H9 (cell line): ENCODE results near the gene RFX1. TPM values are rescaled to one million over a fixed set of nuclear protein-coding genes. Genes with fewer than 3 reads are reported as not detected.

Experiments used
- DNase-seq: peaks from one replicate; pipeline ENCODE4 v3.0.0-alpha.2; 2017
- H2AFZ ChIP-seq: one replicate; pipeline ENCODE4 v1.6.1; 2013; ENCODE audit warnings: mild to moderate bottlenecking, low read length, control low read depth, moderate library complexity
- H2AK5ac ChIP-seq: 2 replicates; pipeline ENCODE4 v1.6.1; 2013; ENCODE audit warnings: low read length, control low read depth, mixed read lengths; ENCODE audit not compliant: insufficient read length
- H2BK120ac ChIP-seq: one replicate; pipeline ENCODE4 v1.6.1; 2013; ENCODE audit warnings: low read depth, mild to moderate bottlenecking, low read length, control low read depth, inconsistent platforms; ENCODE audit not compliant: poor library complexity, severe bottlenecking
- H2BK12ac ChIP-seq: 2 replicates; pipeline ENCODE4 v1.6.1; 2013; ENCODE audit warnings: low read length, control low read depth, mixed read lengths, low read depth; ENCODE audit not compliant: insufficient read length
- H2BK15ac ChIP-seq: 2 replicates; pipeline ENCODE4 v1.6.1; 2013; ENCODE audit warnings: low read depth, low read length, control low read depth
- H2BK20ac ChIP-seq: one replicate; pipeline ENCODE4 v1.6.1; 2013; ENCODE audit warnings: low read depth, mild to moderate bottlenecking, low read length, control low read depth, inconsistent platforms; ENCODE audit not compliant: poor library complexity, severe bottlenecking
- H2BK5ac ChIP-seq: 2 replicates; pipeline ENCODE4 v1.6.1; 2013; ENCODE audit warnings: low read length, control low read depth, mixed read lengths; ENCODE audit not compliant: insufficient read length
- H3K14ac ChIP-seq: 2 replicates; pipeline ENCODE4 v1.6.1; 2013; ENCODE audit warnings: low read length, control low read depth; ENCODE audit not compliant: insufficient read depth
- H3K18ac ChIP-seq: 2 replicates; pipeline ENCODE4 v1.6.1; 2013; ENCODE audit warnings: low read depth, mild to moderate bottlenecking, mixed read lengths, low read length, control low read depth; ENCODE audit not compliant: insufficient read length
- H3K23ac ChIP-seq: 2 replicates; pipeline ENCODE4 v1.6.1; 2013; ENCODE audit warnings: low read length, control low read depth, mixed read lengths, low read depth; ENCODE audit not compliant: insufficient read length
- H3K23me2 ChIP-seq: 2 replicates; pipeline ENCODE4 v1.6.1; 2013; ENCODE audit warnings: low read depth, mild to moderate bottlenecking, mixed read lengths, low read length, control low read depth; ENCODE audit not compliant: insufficient read length, poor library complexity, severe bottlenecking
- H3K27ac ChIP-seq: 2 replicates; pipeline ENCODE4 v1.5.1; 2013; ENCODE audit warnings: low read length, control low read depth, mixed read lengths, low read depth; ENCODE audit not compliant: insufficient read length
- H3K27me3 ChIP-seq: 2 replicates; pipeline ENCODE4 v1.6.1; 2013; ENCODE audit warnings: low read length, control low read depth, inconsistent platforms; ENCODE audit not compliant: insufficient read depth
- H3K4ac ChIP-seq: 2 replicates; pipeline ENCODE4 v1.6.1; 2013; ENCODE audit warnings: low read depth, mild to moderate bottlenecking, control low read depth, inconsistent platforms, low read length, moderate library complexity
- H3K4me1 ChIP-seq: 2 replicates; pipeline ENCODE4 v1.6.1; 2013; ENCODE audit warnings: low read length, control low read depth, inconsistent platforms; ENCODE audit not compliant: insufficient read depth
- H3K4me2 ChIP-seq: 2 replicates; pipeline ENCODE4 v1.6.1; 2013; ENCODE audit warnings: low read length, control low read depth, mixed read lengths; ENCODE audit not compliant: insufficient read length, insufficient read depth
- H3K56ac ChIP-seq: 2 replicates; pipeline ENCODE4 v1.6.1; 2013; ENCODE audit warnings: low read depth, mild to moderate bottlenecking, mixed read lengths, low read length, control low read depth; ENCODE audit not compliant: insufficient read length
- H3K79me1 ChIP-seq: 2 replicates; pipeline ENCODE4 v1.6.1; 2013; ENCODE audit warnings: low read depth, mild to moderate bottlenecking, moderate library complexity, low read length, control low read depth, inconsistent platforms; ENCODE audit not compliant: insufficient read depth, poor library complexity, severe bottlenecking
- H3K79me2 ChIP-seq: 2 replicates; pipeline ENCODE4 v1.6.1; 2013; ENCODE audit warnings: low read length, control low read depth, inconsistent platforms; ENCODE audit not compliant: insufficient read depth
- H3K9ac ChIP-seq: 2 replicates; pipeline ENCODE4 v1.6.1; 2013; ENCODE audit warnings: low read length, control low read depth, mixed read lengths; ENCODE audit not compliant: insufficient read length; ENCODE audit errors: extremely low read depth
- H3K9me3 ChIP-seq: one replicate; pipeline ENCODE4 v1.6.1; 2013; ENCODE audit warnings: low read depth, low read length, inconsistent platforms; ENCODE audit not compliant: control insufficient read depth
- H3T11ph ChIP-seq: one replicate; pipeline ENCODE4 v1.6.1; 2013; ENCODE audit warnings: mild to moderate bottlenecking, low read length, control low read depth, inconsistent platforms
- H4K20me1 ChIP-seq: one replicate; pipeline ENCODE4 v1.6.1; 2013; ENCODE audit not compliant: control insufficient read depth, insufficient read length, insufficient read depth
- H4K5ac ChIP-seq: 2 replicates; pipeline ENCODE4 v1.6.1; 2013; ENCODE audit warnings: low read depth, mild to moderate bottlenecking, mixed read lengths, low read length, control low read depth; ENCODE audit not compliant: insufficient read length
- H4K8ac ChIP-seq: replicated peaks from 2 replicates; pipeline ENCODE4 v1.6.1; 2013; ENCODE audit warnings: low read length, control low read depth, mixed read lengths, low read depth; ENCODE audit not compliant: insufficient read length
- H4K91ac ChIP-seq: 2 replicates; pipeline ENCODE4 v1.6.1; 2013; ENCODE audit warnings: low read depth, mild to moderate bottlenecking, moderate library complexity, mixed read lengths, low read length, control low read depth; ENCODE audit not compliant: insufficient read length
- H3K27ac Mint-ChIP-seq, 3 experiments: 2 replicates in 2 of 3; 3 replicates in 1 of 3; pipeline ENCODE4 v1.8.0; 2020 to 2021; ENCODE audit warnings: mixed read lengths in 3 of 3, mild to moderate bottlenecking in 1 of 3, moderate library complexity in 1 of 3
- H3K27me3 Mint-ChIP-seq: 2 replicates; pipeline ENCODE4 v1.8.0; 2021; ENCODE audit warnings: low read depth, mild to moderate bottlenecking, moderate library complexity, mixed read lengths
- H3K36me3 Mint-ChIP-seq, 3 experiments: 2 replicates in 2 of 3; 3 replicates in 1 of 3; pipeline ENCODE4 v1.8.0; 2020 to 2021; ENCODE audit warnings: low read depth in 3 of 3, mixed read lengths in 3 of 3; ENCODE audit not compliant: insufficient read depth in 1 of 3
- H3K4me1 Mint-ChIP-seq, 2 experiments: 2 replicates each; pipeline ENCODE4 v1.8.0; 2020; ENCODE audit warnings: mixed read lengths in 2 of 2
- H3K4me3 Mint-ChIP-seq, 2 experiments: 2 replicates in 1 of 2; 3 replicates in 1 of 2; pipeline ENCODE4 v1.8.0; 2020 to 2021; ENCODE audit warnings: mild to moderate bottlenecking in 2 of 2, mixed read lengths in 2 of 2, moderate library complexity in 1 of 2
- H3K9me3 Mint-ChIP-seq, 2 experiments: 2 replicates in 1 of 2; 3 replicates in 1 of 2; pipeline ENCODE4 v1.8.0; 2020; ENCODE audit warnings: mild to moderate bottlenecking in 2 of 2, mixed read lengths in 2 of 2, moderate library complexity in 1 of 2
- CTCF ChIP-seq: fragments of 200-600 bp; sonication (generic); conservative IDR thresholded peaks from 3 replicates; pipeline ENCODE4 v1.8.0; 2021; ENCODE audit warnings: antibody characterized with exemption, mild to moderate bottlenecking
- WGBS: extraction: QIAGEN DNeasy Blood & Tissue Kit; methylation state at CpG from one replicate; pipeline ENCODE4 v1.1.7; 2013; ENCODE audit warnings: missing lambda C conversion rate, low lambda C conversion rate, mixed read lengths; ENCODE audit not compliant: insufficient read length; ENCODE audit errors: extremely low coverage; 5-methylcytosine and 5-hydroxymethylcytosine counted together
- total RNA-seq: library from RNA; stranded (reverse); gene quantifications from 2 replicates; pipeline ENCODE4 v1.2.1, GENCODE V29; 2021

Gene RFX1
- total RNA-seq, 1 experiment from 2014 or later: 21.4 TPM

GRCh38 chr19:13982773-13983172, 23.3 kb downstream of the RFX1 start:
- Histone ChIP-seq H2BK15ac (no peak overlapping the region), H3K14ac (no peak overlapping the region), H3K23me2 (no peaks in the 10 kb centered on the region), H2AFZ (no peak overlapping the region), H4K91ac (no peak overlapping the region), H3K27me3 (no peaks in the 10 kb centered on the region), H3K9me3 (no peaks in the 10 kb centered on the region), H3T11ph (no peak overlapping the region), H4K20me1 (no peaks in the 10 kb centered on the region), H3K79me2 (no peaks in the 10 kb centered on the region), H2BK20ac (no peak overlapping the region), H2BK12ac (no peak overlapping the region), H3K4me1 (peaks cover 3% of the 10 kb centered on the region; the same call in 1 of the 2 replicates), H3K79me1 (no peaks in the 10 kb centered on the region), H4K8ac (no peak overlapping the region), H2BK120ac (no peak overlapping the region), H2AK5ac (no peak overlapping the region), H3K56ac (no peak overlapping the region), H4K5ac (no peak overlapping the region), H3K4ac (no peak overlapping the region), H2BK5ac (no peak overlapping the region), H3K27ac (no peak overlapping the region), H3K4me2 (no peak overlapping the region), H3K18ac (no peak overlapping the region), H3K9ac (no peak overlapping the region), H3K23ac (no peak overlapping the region)
- Mint-ChIP-seq H3K27me3 (no peaks in the 10 kb centered on the region), H3K9me3 (no peaks in the 10 kb centered on the region; a peak in 1 of 5 replicates), H3K36me3 (no peaks in the 10 kb centered on the region), H3K4me1 (peaks cover 37 to 51% of the 10 kb centered on the region in 2 experiments), H3K4me3 (no peak overlapping the region), H3K27ac (no peak overlapping the region)
- TF ChIP-seq CTCF: no peak
- WGBS: no CpG with 5 or more reads among the region's 9 CpGs
- DNase-seq: no peak
